Measurements from ENCODE around the gene EPSTI1. TPM values are rescaled to one million over a fixed set of nuclear protein-coding genes. Genes with fewer than 3 reads are reported as not detected.

EPSTI1 gene
- polyA plus RNA-seq, 1 of the 3 experiments (the other 2 are of a cell fraction), result 0.02 TPM

- no peaks in the 10 kb centered on the region for H3K79me2 ChIP-seq (ENCODE audit: insufficient read depth)
- POLR2A ChIA-PET, result no interaction called here
These were observed 139.9 kb downstream of the EPSTI1 start for GRCh38 chr13:42852136-42852535.

GRCh38 chr13:42849200-42849599 lies 142.8 kb downstream of the EPSTI1 start:
- Histone ChIP-seq H3F3A (replicated peaks; ENCODE audit: insufficient read depth) (no peaks in the 10 kb centered on the region), H3K27me3 (ENCODE audit: insufficient read depth) (no peaks in the 10 kb centered on the region), H3K27ac (ENCODE audit: low read depth in 2 of 2, low read length in 1 of 2) (no peak overlapping the region), H3K4me2 (no peak overlapping the region), H3K9me3 (no peaks in the 10 kb centered on the region), H3K9ac (no peak overlapping the region), H3K4me1 (ENCODE audit: control insufficient read depth in 1 of 2, insufficient read depth in 2 of 2, low read depth in 1 of 2, low read length in 1 of 2) (no peaks in the 10 kb centered on the region), H3K4me3 (ENCODE audit: low read depth in 2 of 2, low read length in 1 of 2) (no peak overlapping the region), H4K20me1 (ENCODE audit: insufficient read depth) (no peaks in the 10 kb centered on the region), H3K36me3 (replicated peaks in 1 of 2; ENCODE audit: control insufficient read depth in 1 of 2, insufficient read depth in 2 of 2, low read length in 1 of 2) (no peaks in the 10 kb centered on the region), H2AFZ (ENCODE audit: low read depth) (no peak overlapping the region), H3K9me2 (no peaks in the 10 kb centered on the region), H3K79me2 (ENCODE audit: insufficient read depth) (no peaks in the 10 kb centered on the region)
- WGBS (ENCODE audit: low lambda C conversion rate), result 85% methylated on average over 2 of the region's 2 CpGs
- DNase-seq, result no peak
- ChIA-PET CTCF (interaction anchor here (0.6 to 1.4 kb wide), 2 partner anchors 11 to 216 kb away, joined by 3 to 6 read pairs; no protein-coding TSS in a partner anchor), POLR2A (no interaction called here)
- TF ChIP-seq SIN3A (IDR thresholded peaks at IDR 0.05; ENCODE audit: borderline replicate concordance, low read depth, low read length), result no peak
- TF ChIP-seq GATA2 (CRISPR knock-in tag; IDR thresholded peaks at IDR 0.05), result no peak
- TF ChIP-seq RCOR1 (IDR thresholded peaks at IDR 0.05; ENCODE audit: low read length), result no peak
- no peak for TF ChIP-seq PBX3 (IDR thresholded peaks at IDR 0.05)
- no peak for TF ChIP-seq ZBTB33 (IDR thresholded peaks at IDR 0.05; ENCODE audit: borderline replicate concordance, low read depth)
- no peak for TF ChIP-seq REST (IDR thresholded peaks at IDR 0.05; ENCODE audit: low read depth, low read length)
- no peak for TF ChIP-seq RFX5 (IDR thresholded peaks at IDR 0.05; ENCODE audit: low read length)
- no peak for TF ChIP-seq MXI1 (IDR thresholded peaks at IDR 0.05; ENCODE audit: low read depth, low read length)
- no peak for TF ChIP-seq IRF3 (IDR thresholded peaks at IDR 0.05; ENCODE audit: low read depth, low read length)
- TF ChIP-seq MAX (IDR thresholded peaks at IDR 0.05; ENCODE audit: low read depth), result no peak

More at GRCh38 chr13:42852136-42852535, 139.9 kb downstream of the EPSTI1 start:
- Histone ChIP-seq H3F3A (replicated peaks; ENCODE audit: insufficient read depth) (no peaks in the 10 kb centered on the region), H3K36me3 (replicated peaks in 1 of 2; ENCODE audit: control insufficient read depth in 1 of 2, insufficient read depth in 2 of 2, low read length in 1 of 2) (no peaks in the 10 kb centered on the region), H3K9me3 (no peaks in the 10 kb centered on the region), H3K9ac (no peak overlapping the region), H3K27me3 (ENCODE audit: insufficient read depth) (no peaks in the 10 kb centered on the region), H3K27ac (ENCODE audit: low read depth in 2 of 2, low read length in 1 of 2) (no peak overlapping the region), H3K4me1 (ENCODE audit: control insufficient read depth in 1 of 2, insufficient read depth in 2 of 2, low read depth in 1 of 2, low read length in 1 of 2) (no peaks in the 10 kb centered on the region), H4K20me1 (ENCODE audit: insufficient read depth) (no peaks in the 10 kb centered on the region), H3K4me3 (ENCODE audit: low read depth in 2 of 2, low read length in 1 of 2) (no peak overlapping the region), H3K4me2 (no peak overlapping the region), H2AFZ (ENCODE audit: low read depth) (no peak overlapping the region), H3K9me2 (no peaks in the 10 kb centered on the region)
- CTCF ChIA-PET, result interaction anchor here (1.3 to 1.5 kb wide), 2 partner anchors 15 kb away, joined by 3 to 4 read pairs; no protein-coding TSS in a partner anchor
- WGBS (ENCODE audit: low lambda C conversion rate), result 52% methylated on average over 3 of the region's 3 CpGs
- DNase-seq, result no peak
- TF ChIP-seq RXRA (IDR thresholded peaks at IDR 0.05; ENCODE audit: borderline replicate concordance, low read depth) (no peak), EP300 (IDR thresholded peaks at IDR 0.05; ENCODE audit: borderline replicate concordance in 1 of 2, low read depth in 1 of 2, low read length in 1 of 2) (no peak), NFIC (IDR thresholded peaks at IDR 0.05; ENCODE audit: borderline replicate concordance) (no peak), SIN3A (IDR thresholded peaks at IDR 0.05; ENCODE audit: borderline replicate concordance, low read depth, low read length) (no peak), EZH2phosphoT487 (IDR thresholded peaks at IDR 0.05; ENCODE audit: borderline replicate concordance, low read depth) (no peak)
